Caco-2 (cell line): ENCODE data around the gene SFT2D1. TPM values are rescaled to one million over a fixed set of nuclear protein-coding genes. Genes with fewer than 3 reads are reported as not detected.

Experiments used
- BruUV-seq: library from RNA; stranded (reverse); fragments of 400-500 nt; replicated peaks from 2 replicates; lab custom pipeline; 2021; lab: Mats Ljungman, UMichigan
- CTCF ChIA-PET: fragments of 300-600 bp; sonication (Branson Sonifier 250); formaldehyde crosslinking; loops from one replicate; lab custom pipeline; 2022; ENCODE audit warnings: antibody characterized with exemption; lab: Charles Lee
- POLR2A ChIA-PET: fragments of 300-600 bp; sonication (Branson Sonifier 250); formaldehyde crosslinking; loops from one replicate; lab custom pipeline; 2022; ENCODE audit warnings: antibody characterized with exemption; lab: Charles Lee
- DNase-seq, 2 experiments: peaks; one replicate each; pipeline versions ENCODE4 v3.0.0 to v3.0.0-alpha.2; 2020 to 2022
- H3K27me3 ChIP-seq: replicated peaks from 2 replicates; pipeline ENCODE4 v1.6.0; 2011; ENCODE audit warnings: low read length; ENCODE audit not compliant: control insufficient read depth, insufficient read depth
- H3K36me3 ChIP-seq: 2 replicates; pipeline ENCODE4 v1.5.1; 2011; ENCODE audit warnings: low read length; ENCODE audit not compliant: control insufficient read depth, insufficient read depth
- H3K4me1 ChIP-seq: fragments of 250-450 bp; sonication (Bioruptor Pico); 2 replicates; pipeline ENCODE4 v1.5.1; 2020; ENCODE audit warnings: mild to moderate bottlenecking
- H3K4me3 ChIP-seq: 2 replicates; pipeline ENCODE4 v1.5.1; 2011; ENCODE audit warnings: low read depth, mild to moderate bottlenecking, control low read depth, low read length
- H3K9me3 ChIP-seq: fragments of 250-450 bp; sonication (Bioruptor Pico); 2 replicates; pipeline ENCODE4 v1.5.1; 2020; ENCODE audit warnings: mild to moderate bottlenecking, moderate library complexity
- H3K27ac Mint-ChIP-seq: one replicate; pipeline ENCODE4 v1.8.0; 2022; ENCODE audit warnings: mixed read lengths; ENCODE audit not compliant: unreplicated experiment
- H3K27me3 Mint-ChIP-seq: one replicate; pipeline ENCODE4 v1.8.0; 2022; ENCODE audit warnings: mixed read lengths; ENCODE audit not compliant: insufficient read depth, unreplicated experiment
- H3K36me3 Mint-ChIP-seq: one replicate; pipeline ENCODE4 v1.8.0; 2022; ENCODE audit warnings: mild to moderate bottlenecking, mixed read lengths; ENCODE audit not compliant: insufficient read depth, unreplicated experiment
- H3K4me1 Mint-ChIP-seq: one replicate; pipeline ENCODE4 v1.8.0; 2022; ENCODE audit warnings: low read depth, mixed read lengths; ENCODE audit not compliant: unreplicated experiment
- H3K4me3 Mint-ChIP-seq: one replicate; pipeline ENCODE4 v1.8.0; 2022; ENCODE audit warnings: mild to moderate bottlenecking, moderate library complexity, mixed read lengths; ENCODE audit not compliant: unreplicated experiment
- H3K9me3 Mint-ChIP-seq: one replicate; pipeline ENCODE4 v1.8.0; 2022; ENCODE audit warnings: mixed read lengths; ENCODE audit not compliant: unreplicated experiment
- CTCF ChIP-seq, 2 experiments: fragments of 200-600 bp in 1 of 2; IDR thresholded peaks; 1 replicate in 1 of 2; 2 replicates in 1 of 2; pipeline versions ENCODE4 v1.5.1 to v1.8.0; 2011 to 2022; ENCODE audit warnings: antibody characterized with exemption in 1 of 2, control low read depth in 1 of 2, inconsistent platforms in 1 of 2, low read depth in 1 of 2, low read length in 1 of 2, mild to moderate bottlenecking in 1 of 2, moderate library complexity in 1 of 2; ENCODE audit not compliant: insufficient read depth in 1 of 2, severe bottlenecking in 1 of 2, unreplicated experiment in 1 of 2
- intact Hi-C: fragments of 100-400 bp; cut with micrococcal nuclease; formaldehyde crosslinking; loops from one replicate; pipeline ENCODE4 v1.10.0; 2022; ENCODE audit not compliant: unreplicated experiment
- total RNA-seq: library from RNA; stranded (reverse); gene quantifications from 2 replicates; pipeline ENCODE4 v1.2.3, GENCODE V29; 2022

The SFT2D1 gene
- total RNA-seq, 1 experiment from 2014 or later, result 48.1 TPM

GRCh38 chr6:166297606-166298005 lies 44.7 kb downstream of the SFT2D1 start:
- TF ChIP-seq CTCF (IDR thresholded peaks at IDR 0.05; ENCODE audit: insufficient read depth in 1 of 2, low read depth in 1 of 2, low read length in 1 of 2, severe bottlenecking in 1 of 2, unreplicated experiment in 1 of 2), result no peak
- Mint-ChIP-seq H3K4me3 (no peak overlapping the region), H3K9me3 (no peaks in the 10 kb centered on the region), H3K27ac (no peak overlapping the region), H3K27me3 (peaks cover 7% of the 10 kb centered on the region), H3K4me1 (no peaks in the 10 kb centered on the region), H3K36me3 (no peaks in the 10 kb centered on the region)
- H3K4me3 ChIP-seq, result no peak overlapping the region
- ChIA-PET POLR2A (no interaction called here), CTCF (no interaction called here)
- BruUV-seq, result no TSS peak
- DNase-seq, result no peak
- no peaks in the 10 kb centered on the region for H3K36me3 ChIP-seq
- no peaks in the 10 kb centered on the region for H3K4me1 ChIP-seq
- intact Hi-C loops, result no loop called here
- no peaks in the 10 kb centered on the region for H3K27me3 ChIP-seq
- H3K9me3 ChIP-seq, result 0 out of 2 replicates have a peak, but pooled peaks cover 3% of the 10 kb centered on the region

- Mint-ChIP-seq H3K27ac (no peak overlapping the region), H3K36me3 (no peaks in the 10 kb centered on the region)
Measured at GRCh38 chr6:166296035-166296883, 46.1 kb downstream of the SFT2D1 start.

More at GRCh38 chr6:166296035-166296883, 46.1 kb downstream of the SFT2D1 start:
- no peak for TF ChIP-seq CTCF (IDR thresholded peaks at IDR 0.05; ENCODE audit: insufficient read depth in 1 of 2, low read depth in 1 of 2, low read length in 1 of 2, severe bottlenecking in 1 of 2, unreplicated experiment in 1 of 2)
- H3K4me3 ChIP-seq, result no peak overlapping the region
- 0 out of 2 replicates have a peak, but pooled peaks cover 3% of the 10 kb centered on the region for H3K9me3 ChIP-seq
- intact Hi-C loops, result no loop called here
- no peaks in the 10 kb centered on the region for H3K36me3 ChIP-seq
- POLR2A ChIA-PET, result no interaction called here
- H3K4me1 ChIP-seq, result no peaks in the 10 kb centered on the region
- Mint-ChIP-seq H3K9me3 (no peaks in the 10 kb centered on the region), H3K4me3 (no peak overlapping the region), H3K4me1 (no peaks in the 10 kb centered on the region), H3K27me3 (peaks cover 12% of the 10 kb centered on the region)
- CTCF ChIA-PET, result no interaction called here
- no TSS peak for BruUV-seq
- no peaks in the 10 kb centered on the region for H3K27me3 ChIP-seq
- no peak for DNase-seq
